ENCODE measurements around the gene SYDE2.

DNA sequence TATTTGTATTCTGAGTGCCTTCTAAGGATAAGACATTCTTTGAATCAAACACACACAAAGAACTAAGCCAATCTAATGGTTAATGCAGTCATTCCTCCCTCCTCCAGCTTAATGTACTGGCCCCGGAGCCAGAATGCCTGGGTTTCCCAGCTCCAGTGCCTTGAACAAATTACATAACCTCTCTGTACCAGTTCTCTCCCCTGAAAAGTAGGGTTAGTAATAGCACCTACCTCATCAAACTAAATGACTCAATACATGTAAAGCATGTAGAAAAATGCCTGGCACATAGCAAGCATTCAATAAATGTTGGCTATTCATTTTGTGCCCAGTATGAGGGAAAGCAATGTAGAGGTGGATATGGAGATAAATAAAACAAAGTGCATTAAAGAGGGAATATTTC lies 44.6 kb upstream of the SYDE2 start:
- TF ChIP-seq POLR2AphosphoS5 (IDR thresholded peaks at IDR 0.05): no peak
- TF ChIP-seq CTCF (IDR thresholded peaks at IDR 0.05): no peak
